Measurements from ENCODE around the gene ATG16L1.

DNA sequence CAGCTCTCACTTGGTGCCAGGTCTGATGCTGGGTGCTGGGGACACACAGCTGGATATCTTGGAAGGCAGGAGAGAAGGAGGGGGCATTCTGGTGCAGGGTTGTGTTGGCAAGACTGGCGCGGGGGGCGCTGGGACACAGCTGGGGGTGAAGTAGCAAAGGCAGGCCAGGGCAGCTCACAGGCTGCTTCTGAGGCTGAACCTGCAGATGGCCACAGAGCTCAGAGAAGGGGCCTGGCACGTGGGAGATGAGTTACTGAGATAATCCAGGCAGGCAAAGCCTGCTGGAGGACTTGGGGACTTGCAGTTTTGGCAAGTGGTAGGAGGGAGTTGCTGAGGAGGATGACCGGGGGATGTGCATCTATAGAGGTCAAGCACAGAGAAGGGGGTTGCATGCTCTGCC lies 86.6 kb downstream of the ATG16L1 start:
- TF ChIP-seq CTCF (IDR thresholded peaks at IDR 0.05) (no peak), ZFX (IDR thresholded peaks at IDR 0.05; ENCODE audit: borderline replicate concordance) (no peak)
